Endothelial cell (in vitro differentiated cells): Measurements from ENCODE around the gene EYA2. TPM values are rescaled to one million over a fixed set of nuclear protein-coding genes. Genes with fewer than 3 reads are reported as not detected.

Experiments used
- DNase-seq: peaks from one replicate; pipeline ENCODE4 v3.0.0; 2021; ENCODE audit warnings: low spot score
- H3K27ac Mint-ChIP-seq: one replicate; pipeline ENCODE4 v1.8.0; 2021; ENCODE audit warnings: mixed read lengths, inconsistent platforms; ENCODE audit not compliant: unreplicated experiment
- H3K27me3 Mint-ChIP-seq: one replicate; pipeline ENCODE4 v1.8.0; 2021; ENCODE audit warnings: mild to moderate bottlenecking, moderate library complexity, mixed read lengths, inconsistent platforms; ENCODE audit not compliant: unreplicated experiment
- H3K36me3 Mint-ChIP-seq: one replicate; pipeline ENCODE4 v1.8.0; 2021; ENCODE audit warnings: mild to moderate bottlenecking, low read depth, mixed read lengths, inconsistent platforms; ENCODE audit not compliant: unreplicated experiment
- H3K4me1 Mint-ChIP-seq: one replicate; pipeline ENCODE4 v1.8.0; 2021; ENCODE audit warnings: mild to moderate bottlenecking, mixed read lengths, inconsistent platforms; ENCODE audit not compliant: unreplicated experiment
- H3K4me3 Mint-ChIP-seq: one replicate; pipeline ENCODE4 v1.8.0; 2021; ENCODE audit warnings: mild to moderate bottlenecking, mixed read lengths, inconsistent platforms; ENCODE audit not compliant: unreplicated experiment
- H3K9me3 Mint-ChIP-seq: one replicate; pipeline ENCODE4 v1.8.0; 2021; ENCODE audit warnings: mixed read lengths, inconsistent platforms; ENCODE audit not compliant: unreplicated experiment
- total RNA-seq: library from RNA; stranded (reverse); fragmentation: NEBNext Ultra II Directional; extraction: Animal tissue kit (Norgen Biotek cat#: 25700); gene quantifications from one replicate; pipeline ENCODE4 v1.2.1, GENCODE V29; 2021; ENCODE audit not compliant: unreplicated experiment
- TF ChIP-seq, protein P1 (sequence below): fragments of 200-600 bp; sonication (generic); IDR thresholded peaks from one replicate; pipeline ENCODE4 v1.5.0; 2021; ENCODE audit warnings: antibody characterized with exemption; ENCODE audit not compliant: unreplicated experiment

The EYA2 gene
- total RNA-seq, 1 donor from 2014 or later: not detected

DNA sequence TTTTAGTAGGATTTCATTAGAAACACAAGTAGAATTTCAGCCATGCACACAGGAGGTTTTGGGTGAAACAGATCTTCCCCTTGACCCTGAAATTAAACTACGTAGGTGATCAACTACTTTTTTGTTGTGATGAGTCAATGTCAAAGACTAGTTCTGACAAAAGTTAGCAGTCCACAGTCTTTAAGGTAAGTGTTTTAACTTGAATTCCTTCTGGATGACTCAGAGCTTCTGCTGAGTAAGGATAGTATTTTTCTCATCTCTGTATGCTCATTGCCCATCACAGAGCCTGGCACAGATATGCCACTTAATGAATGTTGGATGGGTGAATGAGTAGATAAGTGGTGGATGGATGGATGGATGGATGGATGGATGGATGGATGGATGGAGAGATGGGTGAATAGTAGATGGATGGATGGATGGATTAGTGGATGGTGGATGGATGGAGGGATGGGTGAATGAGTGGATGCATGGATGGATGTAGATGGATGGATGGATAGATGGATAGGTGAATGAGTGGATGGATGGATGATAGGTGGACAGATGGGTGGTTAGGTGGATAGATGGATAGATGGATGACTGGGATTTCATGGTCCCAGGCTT lies 296.5 kb downstream of the EYA2 start:
- TF ChIP-seq, protein P1, sequence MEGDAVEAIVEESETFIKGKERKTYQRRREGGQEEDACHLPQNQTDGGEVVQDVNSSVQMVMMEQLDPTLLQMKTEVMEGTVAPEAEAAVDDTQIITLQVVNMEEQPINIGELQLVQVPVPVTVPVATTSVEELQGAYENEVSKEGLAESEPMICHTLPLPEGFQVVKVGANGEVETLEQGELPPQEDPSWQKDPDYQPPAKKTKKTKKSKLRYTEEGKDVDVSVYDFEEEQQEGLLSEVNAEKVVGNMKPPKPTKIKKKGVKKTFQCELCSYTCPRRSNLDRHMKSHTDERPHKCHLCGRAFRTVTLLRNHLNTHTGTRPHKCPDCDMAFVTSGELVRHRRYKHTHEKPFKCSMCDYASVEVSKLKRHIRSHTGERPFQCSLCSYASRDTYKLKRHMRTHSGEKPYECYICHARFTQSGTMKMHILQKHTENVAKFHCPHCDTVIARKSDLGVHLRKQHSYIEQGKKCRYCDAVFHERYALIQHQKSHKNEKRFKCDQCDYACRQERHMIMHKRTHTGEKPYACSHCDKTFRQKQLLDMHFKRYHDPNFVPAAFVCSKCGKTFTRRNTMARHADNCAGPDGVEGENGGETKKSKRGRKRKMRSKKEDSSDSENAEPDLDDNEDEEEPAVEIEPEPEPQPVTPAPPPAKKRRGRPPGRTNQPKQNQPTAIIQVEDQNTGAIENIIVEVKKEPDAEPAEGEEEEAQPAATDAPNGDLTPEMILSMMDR: no peak
- no peaks in the 10 kb centered on the region for H3K9me3 Mint-ChIP-seq
- H3K4me1 Mint-ChIP-seq: peaks cover 13% of the 10 kb centered on the region
- DNase-seq: no peak
- no peaks in the 10 kb centered on the region for H3K36me3 Mint-ChIP-seq
- peaks cover 5% of the 10 kb centered on the region for H3K27me3 Mint-ChIP-seq
- no peak overlapping the region for H3K27ac Mint-ChIP-seq
- H3K4me3 Mint-ChIP-seq: no peak overlapping the region

DNA sequence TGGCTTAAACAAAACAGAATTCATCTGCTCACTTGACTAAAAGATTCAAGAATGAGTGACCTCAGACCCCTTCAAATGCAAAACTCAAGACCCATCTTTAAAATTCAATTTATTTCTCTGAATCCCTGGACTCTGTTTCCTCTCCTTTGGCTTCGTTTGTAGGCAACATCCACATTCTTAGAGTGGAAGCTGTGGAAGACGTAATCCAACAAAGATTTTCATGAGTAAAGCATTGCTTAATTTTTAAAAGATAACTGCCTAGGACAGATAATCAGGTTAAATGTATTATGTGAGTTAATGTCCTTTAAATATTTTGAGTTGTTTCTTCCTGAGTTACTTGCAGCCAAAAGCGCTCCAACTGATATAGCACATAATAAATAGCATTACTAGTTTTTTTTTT lies 297.3 kb downstream of the EYA2 start:
- TF ChIP-seq, protein P1: no peak
- DNase-seq: no peak
- no peaks in the 10 kb centered on the region for H3K36me3 Mint-ChIP-seq
- no peaks in the 10 kb centered on the region for H3K9me3 Mint-ChIP-seq
- no peak overlapping the region for H3K27ac Mint-ChIP-seq
- H3K4me1 Mint-ChIP-seq: peaks cover 13% of the 10 kb centered on the region
- no peak overlapping the region for H3K4me3 Mint-ChIP-seq
- peaks cover 5% of the 10 kb centered on the region for H3K27me3 Mint-ChIP-seq

- H3K4me1 Mint-ChIP-seq: peaks cover 10% of the 10 kb centered on the region
- DNase-seq: no peak
- no peaks in the 10 kb centered on the region for H3K36me3 Mint-ChIP-seq
- peaks cover 2% of the 10 kb centered on the region for H3K27me3 Mint-ChIP-seq
- no peaks in the 10 kb centered on the region for H3K9me3 Mint-ChIP-seq
- TF ChIP-seq, protein P1: no peak
- no peak overlapping the region for H3K4me3 Mint-ChIP-seq
- H3K27ac Mint-ChIP-seq: no peak overlapping the region
These were observed 300.9 kb downstream of the EYA2 start for GRCh38 chr20:47195573-47195972.

DNA sequence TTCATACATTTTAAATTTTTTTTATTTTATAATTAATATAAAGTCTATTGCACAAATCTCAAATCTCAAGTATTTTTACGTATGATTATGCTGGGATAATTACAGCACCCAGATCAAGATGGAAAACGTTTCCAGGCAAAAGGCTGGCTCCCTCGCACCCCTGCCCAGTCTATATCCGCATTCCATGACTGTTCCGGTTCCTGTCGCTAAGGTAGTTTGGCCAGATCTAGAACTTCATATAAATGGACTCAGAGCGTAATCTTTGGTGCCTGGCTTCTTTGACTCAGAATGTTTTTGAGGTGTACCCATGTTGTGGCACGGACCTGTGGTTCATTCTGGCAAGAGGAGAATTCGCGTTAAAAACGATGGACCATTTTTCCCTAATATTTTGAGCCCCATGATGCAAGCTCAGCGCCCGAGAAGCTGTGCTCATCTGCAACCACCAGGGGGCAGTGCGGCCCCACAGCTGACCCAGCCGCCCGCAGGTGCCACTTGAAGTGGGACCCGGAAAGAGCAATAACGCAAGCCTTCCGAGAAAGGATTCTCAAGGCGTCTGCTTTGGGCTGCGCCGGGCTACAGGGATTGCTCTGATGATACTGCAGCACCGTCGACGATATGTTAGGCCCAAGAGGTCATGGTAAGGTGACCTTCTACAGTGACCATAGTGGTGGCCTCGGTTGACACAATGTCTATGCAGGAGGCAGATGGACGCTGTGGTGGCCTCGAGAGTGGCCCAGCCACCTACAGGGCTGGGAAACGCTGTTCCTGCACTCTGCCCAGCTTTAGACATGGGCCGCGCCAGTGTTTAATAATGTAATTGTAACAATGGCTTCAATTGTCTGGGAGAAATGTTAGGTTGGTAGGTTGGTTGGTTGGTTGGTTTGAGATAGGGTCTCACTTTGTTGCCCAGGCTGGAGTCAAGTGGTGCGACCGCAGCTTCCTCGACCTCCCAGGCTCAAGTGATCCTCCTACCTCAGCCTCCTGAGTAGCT lies 301.7 kb downstream of the EYA2 start:
- peaks cover 2% of the 10 kb centered on the region for H3K27me3 Mint-ChIP-seq
- TF ChIP-seq, protein P1: peak; percentile 94
- DNase-seq: peak; percentile 84
- no peak overlapping the region for H3K27ac Mint-ChIP-seq
- H3K4me1 Mint-ChIP-seq: peaks cover 10% of the 10 kb centered on the region
- no peak overlapping the region for H3K4me3 Mint-ChIP-seq
- H3K9me3 Mint-ChIP-seq: no peaks in the 10 kb centered on the region
- H3K36me3 Mint-ChIP-seq: no peaks in the 10 kb centered on the region

DNA sequence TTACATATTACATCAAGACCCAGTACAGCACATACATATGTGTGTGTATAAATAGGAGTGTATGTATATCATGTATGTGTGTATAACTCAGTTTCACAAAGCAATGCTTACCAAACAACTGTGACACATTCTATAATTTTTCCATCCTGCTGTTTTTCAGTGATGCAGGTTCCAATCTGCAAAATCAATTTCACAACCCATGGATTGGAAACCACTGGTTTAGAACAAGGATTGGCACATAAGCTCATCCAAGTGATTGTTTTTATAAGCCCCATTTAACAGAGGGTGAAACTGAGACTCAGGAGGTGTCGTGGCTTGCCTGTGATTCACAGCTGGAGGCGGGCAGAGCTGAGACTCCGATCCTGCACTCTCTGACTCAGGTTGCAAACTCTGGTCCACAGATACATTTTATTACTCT lies 303.6 kb downstream of the EYA2 start:
- H3K4me1 Mint-ChIP-seq: peaks cover 10% of the 10 kb centered on the region
- no peak overlapping the region for H3K27ac Mint-ChIP-seq
- H3K4me3 Mint-ChIP-seq: no peak overlapping the region
- TF ChIP-seq, protein P1: no peak
- no peak for DNase-seq
- H3K27me3 Mint-ChIP-seq: no peaks in the 10 kb centered on the region
- no peaks in the 10 kb centered on the region for H3K9me3 Mint-ChIP-seq
- H3K36me3 Mint-ChIP-seq: no peaks in the 10 kb centered on the region
